ENCODE results near the gene CHD3.
A peak's percentile ranks its signal among the peaks of the same experiment; 100 is the strongest.

The CHD3 gene

DNA sequence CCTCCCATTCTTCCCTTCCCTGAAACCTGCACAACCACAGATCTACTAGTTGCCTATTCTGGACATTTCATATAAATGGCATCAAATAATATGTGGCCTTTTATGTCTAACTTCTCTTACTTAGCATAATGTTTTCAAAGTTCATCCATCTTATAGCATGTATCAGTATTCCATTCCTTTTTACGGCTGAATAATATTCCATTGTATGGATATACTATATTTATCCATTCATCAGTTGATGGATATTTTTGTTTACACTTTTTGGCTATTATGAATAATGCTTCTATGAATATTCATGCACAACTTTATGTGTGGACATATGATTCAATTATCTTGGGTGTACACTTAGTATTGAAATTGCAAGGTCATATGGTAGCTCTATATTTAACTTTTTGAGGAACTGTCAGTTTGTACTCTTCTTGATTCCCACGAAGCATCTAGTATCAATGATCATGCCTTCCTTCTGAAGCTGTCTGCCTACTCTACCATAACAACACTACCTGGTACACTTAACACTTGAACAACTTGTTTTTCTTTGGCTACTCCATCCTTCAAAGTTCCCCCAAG lies 12.7 kb upstream of the CHD3 start:
- no peak for DNase-seq

DNA sequence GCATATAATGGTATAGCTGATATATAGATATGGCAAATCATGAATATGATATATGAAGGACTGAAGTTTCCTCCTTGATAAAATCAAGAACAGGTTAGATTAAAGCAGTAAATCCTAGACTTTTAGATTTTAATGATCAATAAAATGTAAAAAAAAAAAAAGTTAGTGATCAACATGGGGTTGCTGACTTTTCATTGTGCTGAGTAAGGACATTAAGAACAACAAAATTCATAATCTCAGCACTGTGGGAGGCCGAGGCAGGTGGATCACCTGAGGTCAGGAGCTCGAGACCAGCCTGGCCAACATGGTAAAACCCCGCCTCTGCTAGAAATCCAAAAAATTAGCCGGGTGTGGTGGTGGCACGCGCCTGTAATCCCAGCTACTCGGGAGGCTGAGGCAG lies 10.4 kb upstream of the CHD3 start:
- DNase-seq: no peak

- no peak for DNase-seq
These were observed 8.3 kb upstream of the CHD3 start for GRCh38 chr17:7880076-7880868.

DNA sequence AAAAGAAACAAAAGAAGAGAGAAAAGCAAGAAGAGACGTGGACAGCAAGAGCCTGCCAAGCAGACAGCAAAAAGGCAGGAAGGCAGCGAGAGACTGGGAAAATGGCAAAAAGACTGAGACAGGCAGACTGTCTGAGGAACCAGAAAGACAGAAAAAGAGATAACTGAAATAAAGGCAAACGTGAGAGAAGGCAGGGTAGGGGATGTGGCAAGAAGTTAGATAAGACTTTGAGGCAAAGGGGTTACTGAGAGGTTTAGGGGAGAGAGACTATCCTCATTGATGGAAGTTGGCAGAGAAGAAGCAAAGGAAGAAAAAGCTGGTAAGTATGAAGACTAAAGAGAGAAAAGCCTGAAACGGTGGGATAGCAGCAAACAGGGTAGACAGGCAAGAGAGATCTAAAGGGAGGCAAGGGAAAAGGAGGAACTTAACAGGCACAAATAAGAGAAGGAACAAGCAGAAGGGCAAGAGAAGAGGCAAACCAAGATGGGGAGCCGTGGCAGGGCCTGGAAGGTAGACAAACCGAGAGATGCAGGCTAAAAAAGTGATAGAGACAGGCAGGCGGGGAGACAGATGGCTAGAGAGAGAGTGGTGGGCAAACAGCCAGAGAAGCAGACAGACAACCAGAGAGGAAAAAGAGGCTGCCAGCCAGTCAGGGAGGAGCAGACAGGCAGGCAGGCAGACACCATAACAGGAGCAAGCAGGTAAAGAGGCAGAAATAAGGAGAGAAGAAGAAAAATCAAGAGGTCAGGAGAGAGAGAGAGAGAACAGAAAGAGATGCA lies 7.1 kb upstream of the CHD3 start:
- no peak for DNase-seq

- no peak for DNase-seq
These were observed 6.5 kb upstream of the CHD3 start for GRCh38 chr17:7882068-7882467.

GRCh38 chr17:7882629-7883028 lies 6.0 kb upstream of the CHD3 start:
- no peak for DNase-seq

- peak; percentile 56 to 72 for DNase-seq
These were observed 4.7 kb upstream of the CHD3 start for GRCh38 chr17:7883781-7884386.

- peak; percentile 45 to 50 for DNase-seq
These were observed 3.8 kb upstream of the CHD3 start for GRCh38 chr17:7884581-7885366.

DNA sequence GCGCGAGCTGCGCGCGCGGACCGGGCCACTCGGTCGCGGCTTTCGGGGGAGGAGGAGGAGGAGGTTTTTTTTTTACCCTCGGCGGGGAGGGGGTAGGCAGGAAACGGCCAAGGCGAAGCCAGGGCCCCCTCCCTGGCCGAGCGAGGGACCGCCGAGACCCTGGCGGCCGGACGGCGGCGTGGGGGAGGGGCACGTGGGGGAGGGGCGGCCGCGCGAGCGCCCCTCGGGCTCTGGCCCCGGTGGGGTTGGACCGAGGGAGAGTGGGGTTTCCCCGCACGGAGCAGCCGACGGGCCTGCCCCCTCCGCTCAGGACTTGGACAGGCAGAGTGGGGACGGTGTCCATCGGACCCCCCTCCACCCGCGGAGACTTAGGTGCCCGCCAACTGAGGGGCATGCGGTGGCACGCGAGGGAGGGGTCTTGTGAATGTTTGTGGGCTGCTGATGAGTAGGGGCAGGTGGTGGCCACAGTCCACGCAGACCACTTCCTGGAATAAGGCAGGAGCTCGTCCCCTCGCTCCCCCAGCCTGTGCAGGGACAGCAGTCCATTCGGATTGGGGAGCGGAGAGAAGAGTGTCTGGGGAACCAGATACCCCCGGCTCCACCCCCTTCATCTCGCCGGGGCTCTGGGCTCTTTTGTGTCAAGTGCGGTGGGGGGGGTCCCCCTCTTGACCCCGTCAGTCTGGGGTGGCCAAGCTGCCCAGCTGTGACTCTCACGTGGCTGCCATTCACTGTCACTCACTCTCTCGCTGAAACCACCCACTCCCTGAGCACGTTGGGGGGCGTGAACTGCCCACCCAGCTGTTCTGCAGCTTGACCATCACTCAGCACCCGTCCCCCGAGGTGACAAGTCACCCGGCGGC lies 3.0 kb upstream of the CHD3 start:
- DNase-seq: peak; percentile 54 to 61

- peak; percentile 71 to 75 for DNase-seq
These were observed 2.2 kb upstream of the CHD3 start for GRCh38 chr17:7886227-7887037.

GRCh38 chr17:7887038-7887481 lies 1.5 kb upstream of the CHD3 start:
- DNase-seq: no peak

- DNase-seq: peak; percentile 94 to 96
These were observed 956 bp upstream of the CHD3 start for GRCh38 chr17:7887482-7888183.

DNA sequence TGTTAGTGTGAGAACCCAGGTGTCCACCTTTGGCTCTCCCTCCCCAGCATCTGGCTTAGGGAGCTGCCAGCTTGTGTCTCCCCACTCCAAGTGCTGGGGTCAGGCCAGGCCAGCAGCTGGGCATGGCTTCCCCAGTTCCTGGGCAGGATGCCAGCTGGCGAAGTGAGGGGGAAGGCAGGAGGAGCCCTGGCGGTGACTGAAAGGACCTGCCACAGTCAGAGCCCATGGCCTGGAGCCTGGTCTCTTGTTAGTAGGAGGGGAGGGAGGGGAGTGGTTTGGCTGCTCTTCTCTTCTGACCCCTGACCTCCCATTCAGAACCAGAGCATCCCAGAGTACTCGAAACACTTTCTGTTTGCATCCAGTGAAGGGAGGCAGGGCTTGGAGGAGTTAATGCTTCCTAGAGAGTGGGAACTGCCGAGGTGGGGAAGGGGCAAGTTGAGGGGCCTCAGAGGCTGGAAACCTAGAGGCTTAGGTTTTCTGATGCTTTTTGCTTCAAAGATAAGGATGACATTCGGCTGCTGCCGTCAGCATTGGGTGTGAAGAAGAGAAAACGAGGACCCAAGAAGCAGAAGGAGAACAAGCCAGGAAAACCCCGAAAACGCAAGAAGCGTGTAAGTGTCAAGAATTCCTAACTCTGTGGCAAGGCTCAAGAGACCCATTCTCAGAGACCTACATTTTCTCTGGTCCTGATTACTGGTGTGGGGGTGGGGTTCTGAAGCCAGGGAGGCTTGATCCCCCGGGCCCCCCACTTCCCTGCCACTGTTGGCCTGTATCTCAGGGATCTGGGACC lies 772 bp downstream of the CHD3 start:
- DNase-seq: peak; percentile 41 to 70

DNA sequence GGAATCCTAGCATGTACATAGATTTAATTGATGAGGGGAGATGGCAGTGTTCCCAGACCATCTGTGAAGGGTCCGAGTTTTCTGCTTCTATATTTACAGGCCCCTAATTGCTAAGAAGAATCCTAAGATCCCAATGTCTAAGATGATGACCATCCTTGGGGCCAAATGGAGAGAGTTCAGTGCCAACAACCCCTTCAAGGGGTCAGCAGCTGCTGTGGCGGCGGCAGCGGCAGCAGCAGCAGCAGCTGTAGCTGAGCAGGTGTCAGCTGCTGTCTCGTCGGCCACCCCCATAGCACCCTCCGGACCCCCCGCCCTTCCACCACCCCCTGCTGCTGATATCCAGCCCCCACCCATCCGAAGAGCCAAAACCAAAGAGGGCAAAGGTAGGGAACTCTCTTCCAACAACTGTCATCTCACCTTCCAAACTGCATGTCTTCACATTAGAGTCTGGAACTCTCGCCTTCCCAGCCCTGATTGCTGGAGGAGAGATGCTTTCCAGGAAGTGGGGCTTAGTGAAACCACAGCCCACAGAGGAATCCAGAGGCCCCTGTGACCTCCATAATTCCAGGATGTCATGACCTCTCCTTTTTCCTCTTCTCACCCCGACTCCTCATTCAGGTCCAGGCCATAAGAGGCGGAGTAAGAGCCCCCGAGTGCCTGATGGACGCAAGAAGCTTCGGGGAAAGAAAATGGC lies 4.7 kb downstream of the CHD3 start:
- no peak for DNase-seq

GRCh38 chr17:7894226-7894625 lies 5.6 kb downstream of the CHD3 start:
- DNase-seq: no peak

DNA sequence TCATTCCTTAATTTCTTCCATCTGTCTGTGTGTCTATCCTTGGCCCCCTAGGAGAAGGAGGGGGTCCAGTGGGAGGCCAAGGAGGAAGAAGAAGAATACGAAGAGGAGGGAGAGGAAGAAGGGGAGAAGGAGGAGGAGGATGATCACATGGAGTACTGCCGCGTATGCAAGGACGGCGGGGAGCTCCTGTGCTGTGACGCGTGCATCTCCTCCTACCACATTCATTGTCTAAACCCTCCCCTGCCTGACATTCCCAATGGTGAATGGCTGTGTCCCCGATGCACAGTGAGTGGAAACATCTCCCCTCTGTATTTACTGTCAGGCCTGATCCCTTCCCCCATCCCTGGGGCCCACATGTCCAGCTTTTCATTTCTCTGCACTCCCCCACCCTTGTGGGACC lies 6.3 kb downstream of the CHD3 start:
- DNase-seq: no peak

DNA sequence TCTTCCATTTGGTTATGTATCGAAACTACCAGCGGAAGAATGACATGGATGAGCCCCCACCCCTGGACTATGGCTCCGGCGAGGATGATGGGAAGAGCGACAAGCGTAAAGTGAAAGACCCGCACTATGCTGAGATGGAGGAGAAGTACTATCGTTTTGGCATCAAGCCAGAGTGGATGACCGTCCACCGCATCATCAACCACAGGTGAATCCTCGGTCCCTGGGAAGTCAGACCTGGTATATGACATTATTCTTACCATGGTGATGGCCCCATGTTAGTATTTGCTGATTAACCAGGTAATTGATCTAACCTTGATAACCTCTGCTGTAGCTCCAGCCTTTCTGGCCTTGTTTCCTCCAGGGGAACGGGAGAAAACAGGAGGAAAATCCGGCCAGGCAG lies 8.5 kb downstream of the CHD3 start:
- no peak for DNase-seq

DNA sequence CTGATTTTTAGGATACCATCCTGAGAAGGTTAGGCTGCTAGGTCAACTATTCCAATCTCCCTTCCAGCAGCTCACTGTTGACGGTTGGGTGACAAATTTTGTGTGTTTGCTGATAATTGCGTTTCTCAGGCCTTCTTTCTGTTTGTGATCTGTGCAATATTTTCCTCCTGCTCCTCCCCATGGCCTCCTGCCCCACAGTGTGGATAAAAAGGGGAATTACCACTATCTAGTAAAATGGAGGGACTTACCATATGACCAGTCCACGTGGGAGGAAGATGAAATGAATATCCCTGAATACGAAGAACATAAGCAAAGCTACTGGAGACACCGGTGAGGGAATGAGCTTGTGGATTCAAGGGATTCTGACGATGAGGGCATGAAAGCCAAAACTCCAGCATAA lies 9.2 kb downstream of the CHD3 start:
- peak; percentile 36 to 49 for DNase-seq
